BLaER1 treated with 17β-estradiol and CSF1 and Interleukin-3, amounts not matched to agents 10 nM and 100 nM (cell line): ENCODE results near the gene DIS3L2.
A peak's percentile ranks its signal among the peaks of the same experiment; 100 is the strongest.
"Not testable (repeated sequence)": the region's sequence is repeated elsewhere in the genome, so short reads cannot be mapped to it uniquely, and the experiment has no call there.

Source experiments
- H3K27ac ChIP-seq, 11 experiments: shearing (Covaris generic); formaldehyde crosslinking; 2 replicates each; pipeline ENCODE4 v1.8.1; 2022
- H3K27me3 ChIP-seq, 11 experiments: shearing (Covaris generic); formaldehyde crosslinking; 2 replicates each; pipeline ENCODE4 v1.8.1; 2022
- H3K36me3 ChIP-seq, 11 experiments: shearing (Covaris generic); formaldehyde crosslinking; 2 replicates each; pipeline ENCODE4 v1.8.1; 2022
- H3K4me1 ChIP-seq, 10 experiments: shearing (Covaris generic); formaldehyde crosslinking; 2 replicates each; pipeline ENCODE4 v1.8.1; 2022
- H3K4me2 ChIP-seq, 11 experiments: shearing (Covaris generic); formaldehyde crosslinking; 2 replicates each; pipeline ENCODE4 v1.8.1; 2022
- H3K4me3 ChIP-seq, 10 experiments: shearing (Covaris generic); formaldehyde crosslinking; 2 replicates each; pipeline ENCODE4 v1.8.1; 2022
- H3K9ac ChIP-seq, 11 experiments: shearing (Covaris generic); formaldehyde crosslinking; 2 replicates each; pipeline ENCODE4 v1.8.1; 2022
- H3K9me3 ChIP-seq, 11 experiments: shearing (Covaris generic); formaldehyde crosslinking; replicated peaks in 1 of 11; 2 replicates each; pipeline ENCODE4 v1.8.1; 2022
- H4K20me1 ChIP-seq, 11 experiments: shearing (Covaris generic); formaldehyde crosslinking; 2 replicates each; pipeline ENCODE4 v1.8.1; 2022
- Cebpa-rat ChIP-seq, 11 experiments: shearing (Covaris generic); IDR thresholded peaks; 2 replicates each; pipeline ENCODE4 v1.8.1; 2022

Gene DIS3L2

GRCh38 chr2:232111551-232111950 lies 150.0 kb downstream of the DIS3L2 start:
- no peaks in the 10 kb centered on the region for H4K20me1 ChIP-seq
- H3K4me1 ChIP-seq = peaks cover 5 to 18% (median 9%) of the 10 kb centered on the region in 10 experiments; a peak in 16 of 20 replicates
- no peak overlapping the region for H3K4me2 ChIP-seq
- no peak overlapping the region for H3K4me3 ChIP-seq
- H3K9ac ChIP-seq = no peak overlapping the region
- TF ChIP-seq Cebpa-rat (IDR thresholded peaks at IDR 0.05) = no peak
- H3K27ac ChIP-seq = no peak overlapping the region
- H3K27me3 ChIP-seq = no peaks in the 10 kb centered on the region
- peaks cover 23 to 36% (median 28%) of the 10 kb centered on the region in 11 experiments for H3K9me3 ChIP-seq
- peaks cover 0 to 34% (median 20%) of the 10 kb centered on the region in 11 experiments; a peak in 14 of 22 replicates for H3K36me3 ChIP-seq

- Histone ChIP-seq H3K9ac (no peak overlapping the region), H3K36me3 (peaks cover 0 to 34% (median 17%) of the 10 kb centered on the region in 11 experiments; a peak in 14 of 22 replicates), H4K20me1 (0 out of 22 replicates have a peak, but pooled peaks cover 0 to 5% (median 0%) of the 10 kb centered on the region in 11 experiments), H3K27ac (no peak overlapping the region), H3K4me1 (peaks cover 5 to 23% (median 13%) of the 10 kb centered on the region in 10 experiments; a peak in 17 of 20 replicates), H3K4me3 (no peak overlapping the region), H3K9me3 (peaks cover 23 to 36% (median 26%) of the 10 kb centered on the region in 11 experiments), H3K4me2 (peak overlapping the region in 1 of 11 experiments; percentile 15; a peak in 1 of 22 replicates), H3K27me3 (no peaks in the 10 kb centered on the region)
- no peak for TF ChIP-seq Cebpa-rat (IDR thresholded peaks at IDR 0.05)
These were observed 152.3 kb downstream of the DIS3L2 start for GRCh38 chr2:232113821-232114220.

- Histone ChIP-seq H3K4me1 (peaks cover 5 to 23% (median 13%) of the 10 kb centered on the region in 10 experiments; a peak in 17 of 20 replicates), H3K4me2 (peak overlapping the region in 2 of 11 experiments; percentile 0 to 8; a peak in 2 of 22 replicates), H3K36me3 (peaks cover 0 to 34% (median 20%) of the 10 kb centered on the region in 11 experiments; a peak in 16 of 22 replicates), H3K9me3 (peaks cover 23 to 36% (median 26%) of the 10 kb centered on the region in 11 experiments)
- not testable (repeated sequence) for H3K4me3 ChIP-seq, H3K27ac ChIP-seq, H4K20me1 ChIP-seq, H3K9ac ChIP-seq, H3K27me3 ChIP-seq
These were observed 154.3 kb downstream of the DIS3L2 start for GRCh38 chr2:232115728-232116361.

GRCh38 chr2:232116852-232117251 lies 155.3 kb downstream of the DIS3L2 start:
- Histone ChIP-seq H3K9ac (no peak overlapping the region), H3K4me3 (no peak overlapping the region), H4K20me1 (0 out of 22 replicates have a peak, but pooled peaks cover 0 to 5% (median 0%) of the 10 kb centered on the region in 11 experiments), H3K36me3 (peaks cover 0 to 32% (median 18%) of the 10 kb centered on the region in 11 experiments; a peak in 16 of 22 replicates), H3K4me2 (peak overlapping the region in 3 of 11 experiments; percentile 8 to 19 (median 17); a peak in 6 of 22 replicates), H3K9me3 (peaks cover 18 to 30% (median 22%) of the 10 kb centered on the region in 11 experiments), H3K4me1 (peaks cover 5 to 23% (median 13%) of the 10 kb centered on the region in 10 experiments; a peak in 17 of 20 replicates), H3K27me3 (no peaks in the 10 kb centered on the region), H3K27ac (no peak overlapping the region)
- TF ChIP-seq Cebpa-rat (IDR thresholded peaks at IDR 0.05) = no peak

- Histone ChIP-seq H3K4me1 (peaks cover 5 to 23% (median 13%) of the 10 kb centered on the region in 10 experiments; a peak in 17 of 20 replicates), H3K4me3 (no peak overlapping the region), H3K27ac (no peak overlapping the region), H3K36me3 (peaks cover 0 to 31% (median 15%) of the 10 kb centered on the region in 11 experiments; a peak in 16 of 22 replicates), H3K9ac (no peak overlapping the region), H4K20me1 (0 out of 22 replicates have a peak, but pooled peaks cover 0 to 5% (median 0%) of the 10 kb centered on the region in 11 experiments), H3K27me3 (no peaks in the 10 kb centered on the region), H3K4me2 (no peak overlapping the region; a peak in 1 of 22 replicates), H3K9me3 (peaks cover 12 to 24% (median 16%) of the 10 kb centered on the region in 11 experiments)
- TF ChIP-seq Cebpa-rat (IDR thresholded peaks at IDR 0.05) = no peak
These were observed 155.9 kb downstream of the DIS3L2 start for GRCh38 chr2:232117413-232117812.

GRCh38 chr2:232120911-232121310 lies 159.4 kb downstream of the DIS3L2 start:
- Histone ChIP-seq H3K27ac (no peak overlapping the region), H3K9ac (no peak overlapping the region), H4K20me1 (0 out of 22 replicates have a peak, but pooled peaks cover 0 to 5% (median 0%) of the 10 kb centered on the region in 11 experiments), H3K27me3 (no peaks in the 10 kb centered on the region), H3K4me2 (no peak overlapping the region), H3K4me1 (peaks cover 0 to 22% (median 9%) of the 10 kb centered on the region in 10 experiments; a peak in 9 of 20 replicates), H3K36me3 (peaks cover 0 to 37% (median 8%) of the 10 kb centered on the region in 11 experiments; a peak in 13 of 22 replicates), H3K9me3 (peaks cover 0 to 11% (median 7%) of the 10 kb centered on the region in 11 experiments; a peak in 10 of 22 replicates), H3K4me3 (no peak overlapping the region)
- TF ChIP-seq Cebpa-rat (IDR thresholded peaks at IDR 0.05) = no peak

- Histone ChIP-seq H3K27me3 (no peaks in the 10 kb centered on the region), H3K36me3 (peaks cover 4 to 50% (median 15%) of the 10 kb centered on the region in 11 experiments; a peak in 13 of 22 replicates), H3K9ac (no peak overlapping the region), H3K4me3 (no peak overlapping the region), H4K20me1 (no peaks in the 10 kb centered on the region), H3K9me3 (peaks cover 0 to 11% (median 7%) of the 10 kb centered on the region in 11 experiments; a peak in 9 of 22 replicates), H3K27ac (no peak overlapping the region), H3K4me2 (no peak overlapping the region), H3K4me1 (peaks cover 0 to 13% (median 7%) of the 10 kb centered on the region in 10 experiments; a peak in 9 of 20 replicates)
- no peak for TF ChIP-seq Cebpa-rat (IDR thresholded peaks at IDR 0.05)
These were observed 162.8 kb downstream of the DIS3L2 start for GRCh38 chr2:232124309-232124708.

GRCh38 chr2:232126301-232127099 lies 165.0 kb downstream of the DIS3L2 start:
- no peak overlapping the region for H3K4me3 ChIP-seq
- peaks cover 0 to 11% (median 7%) of the 10 kb centered on the region in 11 experiments; a peak in 9 of 22 replicates for H3K9me3 ChIP-seq
- H3K27ac ChIP-seq = no peak overlapping the region
- no peaks in the 10 kb centered on the region for H3K27me3 ChIP-seq
- no peaks in the 10 kb centered on the region for H4K20me1 ChIP-seq
- H3K4me1 ChIP-seq = peaks cover 0 to 13% (median 7%) of the 10 kb centered on the region in 10 experiments; a peak in 9 of 20 replicates
- H3K4me2 ChIP-seq = peak overlapping the region in 2 of 11 experiments; percentile 4 to 45; a peak in 2 of 22 replicates
- peaks cover 16 to 52% (median 28%) of the 10 kb centered on the region in 11 experiments; a peak in 20 of 22 replicates for H3K36me3 ChIP-seq
- TF ChIP-seq Cebpa-rat (IDR thresholded peaks at IDR 0.05) = no peak
- no peak overlapping the region for H3K9ac ChIP-seq
